GM12801 (cell line): ENCODE data around the gene KCNE4.

Experiments
- TF ChIP-seq, protein P1 (sequence below): IDR thresholded peaks from one replicate; pipeline ENCODE4 v1.5.1; 2011; ENCODE audit warnings: control low read depth; ENCODE audit not compliant: insufficient read length; ENCODE audit errors: extremely low read depth

KCNE4 gene

DNA sequence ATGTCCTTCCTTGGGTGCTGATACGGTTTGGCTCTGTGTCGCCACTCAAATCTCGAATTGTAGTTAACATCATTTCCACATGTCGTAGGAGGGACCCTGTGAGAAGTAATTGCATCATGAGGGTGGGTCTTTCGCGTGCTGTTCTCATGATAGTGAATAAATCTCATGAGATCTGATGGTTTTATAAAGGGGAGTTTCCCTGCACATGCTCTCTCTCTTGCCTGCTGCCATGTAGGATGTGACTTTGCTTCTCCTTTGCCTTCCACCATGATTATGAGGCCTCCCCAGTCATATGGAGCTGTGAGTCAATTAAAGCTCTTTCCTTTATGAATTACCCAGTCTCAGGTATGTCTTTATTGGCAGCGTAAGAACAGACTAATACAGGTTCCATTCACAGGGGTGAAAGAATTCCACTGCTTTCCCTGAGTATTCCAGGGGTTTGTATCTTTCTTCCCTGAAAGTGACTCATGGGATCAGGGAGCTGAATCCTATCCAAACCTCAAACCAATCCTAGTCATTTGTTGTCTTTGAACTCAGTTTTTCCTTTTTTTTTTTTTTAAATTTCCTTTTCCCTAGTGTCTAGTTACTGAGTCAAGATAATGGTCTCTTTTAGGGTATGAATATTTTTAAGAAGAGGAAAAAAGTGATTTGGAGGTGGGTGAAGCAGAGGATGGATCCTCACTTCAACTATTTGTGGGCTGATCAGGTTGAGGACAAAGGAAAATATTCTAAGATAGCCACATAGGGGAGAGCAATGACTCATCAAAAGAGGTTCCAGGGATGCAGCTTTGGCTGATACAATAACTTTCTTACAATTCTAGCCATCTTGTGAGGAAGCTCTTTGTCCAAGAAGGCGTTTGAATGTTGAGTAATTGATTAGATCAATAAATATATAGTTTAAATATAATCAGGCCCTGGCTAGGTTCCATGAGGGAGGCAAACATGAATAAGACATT is 19.5 kb upstream of the KCNE4 start:
- TF ChIP-seq, protein P1, sequence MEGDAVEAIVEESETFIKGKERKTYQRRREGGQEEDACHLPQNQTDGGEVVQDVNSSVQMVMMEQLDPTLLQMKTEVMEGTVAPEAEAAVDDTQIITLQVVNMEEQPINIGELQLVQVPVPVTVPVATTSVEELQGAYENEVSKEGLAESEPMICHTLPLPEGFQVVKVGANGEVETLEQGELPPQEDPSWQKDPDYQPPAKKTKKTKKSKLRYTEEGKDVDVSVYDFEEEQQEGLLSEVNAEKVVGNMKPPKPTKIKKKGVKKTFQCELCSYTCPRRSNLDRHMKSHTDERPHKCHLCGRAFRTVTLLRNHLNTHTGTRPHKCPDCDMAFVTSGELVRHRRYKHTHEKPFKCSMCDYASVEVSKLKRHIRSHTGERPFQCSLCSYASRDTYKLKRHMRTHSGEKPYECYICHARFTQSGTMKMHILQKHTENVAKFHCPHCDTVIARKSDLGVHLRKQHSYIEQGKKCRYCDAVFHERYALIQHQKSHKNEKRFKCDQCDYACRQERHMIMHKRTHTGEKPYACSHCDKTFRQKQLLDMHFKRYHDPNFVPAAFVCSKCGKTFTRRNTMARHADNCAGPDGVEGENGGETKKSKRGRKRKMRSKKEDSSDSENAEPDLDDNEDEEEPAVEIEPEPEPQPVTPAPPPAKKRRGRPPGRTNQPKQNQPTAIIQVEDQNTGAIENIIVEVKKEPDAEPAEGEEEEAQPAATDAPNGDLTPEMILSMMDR = no peak

DNA sequence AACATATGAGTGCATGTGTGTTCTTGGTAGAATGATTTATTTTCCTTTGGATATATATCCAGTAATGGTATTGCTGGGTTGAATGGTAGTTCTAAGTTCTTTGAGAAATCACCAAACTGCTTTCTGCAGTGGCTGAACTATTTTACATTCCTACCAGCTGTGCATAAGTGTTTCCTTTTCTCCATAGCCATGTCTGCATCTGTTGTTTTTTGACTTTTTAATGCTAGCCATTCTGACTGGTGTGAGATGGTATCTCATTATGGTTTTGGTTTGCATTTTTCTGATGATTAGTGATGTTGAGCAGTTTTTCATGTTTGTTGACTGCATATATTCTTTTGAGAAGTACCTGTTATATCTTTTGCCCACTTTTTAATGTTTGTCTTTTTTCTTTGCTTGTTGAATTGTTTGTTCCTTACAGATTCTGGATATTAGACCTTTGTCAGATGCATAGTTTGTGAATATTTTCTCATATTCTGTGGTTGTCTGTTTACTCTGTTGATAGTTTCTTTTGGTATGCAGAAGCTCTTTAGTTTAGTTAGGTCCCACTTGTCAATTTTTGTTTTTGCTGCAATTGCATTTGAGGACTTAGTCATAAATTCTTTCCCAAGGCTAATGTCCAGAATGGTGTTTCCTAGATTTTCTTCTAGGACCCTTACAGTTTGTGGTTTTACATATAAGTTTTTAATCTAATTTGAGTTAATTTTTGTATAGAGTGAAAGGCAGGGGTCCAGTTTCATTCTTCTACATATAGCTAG is 17.6 kb upstream of the KCNE4 start:
- TF ChIP-seq, protein P1 = no peak

DNA sequence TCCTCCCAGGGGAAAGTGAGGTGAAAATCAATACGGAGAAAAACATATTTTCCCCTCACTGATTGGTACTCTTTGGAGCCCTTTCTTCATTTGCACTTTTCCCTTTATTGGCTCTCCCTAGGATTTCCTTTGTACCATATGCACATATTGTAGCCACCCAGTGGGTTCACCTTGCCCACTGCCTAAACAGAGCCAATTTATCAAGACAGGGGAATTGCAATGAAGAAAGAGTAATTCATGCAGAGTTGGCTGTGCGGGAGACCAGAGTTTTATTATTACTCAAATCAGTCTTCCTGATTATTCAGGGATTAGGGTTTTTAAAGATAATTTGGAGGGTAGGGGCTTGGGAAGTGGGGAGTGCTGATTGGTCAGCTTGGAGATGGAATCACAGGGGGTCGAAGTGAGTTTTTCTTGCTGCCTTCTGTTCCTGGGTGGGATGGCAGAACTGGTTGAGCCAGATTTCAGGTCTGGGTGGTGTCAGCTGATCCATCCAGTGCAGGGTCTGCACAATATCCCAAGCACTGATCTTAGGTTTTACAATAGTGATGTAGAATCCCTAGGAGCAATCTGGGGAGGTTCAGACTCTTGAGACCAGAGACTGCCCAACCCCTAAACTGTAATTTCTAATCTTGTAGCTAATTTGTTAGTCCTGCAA is 15.1 kb upstream of the KCNE4 start:
- TF ChIP-seq, protein P1 = no peak

DNA sequence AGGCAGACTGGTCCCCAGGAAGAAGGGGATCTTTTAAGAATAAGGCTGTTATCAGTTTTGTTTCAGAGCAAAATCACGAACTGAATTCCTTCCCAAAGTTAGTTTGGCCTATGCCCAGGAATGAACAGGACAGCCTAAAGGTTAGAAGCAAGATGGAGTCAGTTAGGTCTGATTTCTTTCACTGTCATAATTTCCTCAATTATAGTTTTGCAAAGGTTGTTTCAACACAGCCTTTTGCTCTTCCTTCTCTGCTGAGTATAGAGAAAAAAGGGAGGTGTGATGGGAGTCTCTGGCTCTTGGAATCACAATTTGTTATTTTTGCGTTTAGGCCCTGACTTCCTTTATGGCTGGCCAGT is 14.6 kb upstream of the KCNE4 start:
- TF ChIP-seq, protein P1 = no peak

DNA sequence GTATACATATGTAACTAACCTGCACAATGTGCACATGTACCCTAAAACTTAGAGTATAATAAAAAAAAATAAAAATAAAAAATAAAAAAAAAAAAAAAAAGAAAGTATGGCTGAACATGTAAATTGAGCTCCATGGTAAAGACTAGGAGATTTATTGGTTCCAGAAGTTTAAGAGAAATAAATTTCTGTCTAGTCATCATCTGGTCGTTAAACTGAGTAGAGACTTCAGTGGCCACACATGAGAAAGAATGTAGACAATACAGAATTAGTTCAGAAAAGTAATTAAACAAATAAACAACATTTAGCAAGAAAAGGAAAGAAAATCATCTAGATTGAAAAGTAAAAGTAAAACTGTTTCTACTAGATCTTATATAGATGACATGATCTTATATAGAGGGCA is 12.4 kb upstream of the KCNE4 start:
- TF ChIP-seq, protein P1 = no peak

DNA sequence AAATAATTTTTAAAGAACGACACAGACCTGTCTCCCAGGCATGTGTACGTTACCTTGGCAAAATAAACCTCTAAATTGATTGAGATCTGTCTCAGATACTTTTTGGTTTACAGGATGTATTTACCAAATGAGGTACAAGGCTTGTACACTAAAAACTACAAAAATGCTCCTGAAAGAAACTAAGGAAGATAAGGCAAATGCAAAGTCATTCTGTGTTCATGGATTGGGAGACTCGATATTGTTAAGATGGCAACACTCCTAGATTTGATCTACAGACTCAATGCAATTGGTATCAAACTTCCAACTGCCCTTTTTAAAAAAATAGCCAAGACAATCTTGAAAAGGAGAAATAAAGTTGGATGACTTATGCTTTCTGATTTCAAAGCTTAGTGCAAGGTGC is 11.5 kb upstream of the KCNE4 start:
- TF ChIP-seq, protein P1 = no peak

DNA sequence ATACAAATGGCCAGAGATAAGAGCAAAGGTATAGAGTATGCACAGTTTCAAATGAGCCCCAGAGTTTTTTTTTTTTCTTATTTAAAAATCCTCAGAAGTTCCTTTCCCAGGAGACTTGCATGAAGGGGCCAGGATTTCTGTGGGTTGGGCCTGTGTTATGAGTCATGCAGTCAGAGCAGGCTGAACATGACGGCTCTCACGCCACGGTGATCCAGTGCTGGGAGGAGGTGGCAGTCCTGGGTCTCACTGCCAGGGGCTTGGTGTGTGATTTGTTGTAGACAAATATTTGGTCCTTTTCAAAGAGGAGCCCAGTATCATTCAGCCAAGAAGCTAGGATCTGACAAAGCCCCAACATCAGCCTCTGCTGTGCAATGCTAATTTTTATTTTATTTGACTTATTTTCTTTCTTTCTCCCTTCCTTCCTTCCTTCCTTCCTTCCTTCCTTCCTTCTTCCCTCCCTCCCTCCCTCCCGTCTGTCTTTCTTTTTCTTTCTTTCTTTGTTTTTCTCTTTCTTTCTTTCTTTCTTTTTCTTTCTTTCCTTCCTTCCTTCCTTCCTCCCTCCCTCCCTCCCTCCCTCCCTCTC is 10.4 kb upstream of the KCNE4 start:
- TF ChIP-seq, protein P1 = no peak
